Colonic mucosa (tissue), 4 donors: ENCODE results near the gene NCAPD3. TPM values are rescaled to one million over a fixed set of nuclear protein-coding genes. Genes with fewer than 3 reads are reported as not detected.

ENCODE experiments used
- DNase-seq: peaks from one replicate; pipeline ENCODE4 v3.0.0-alpha.2; 2020
- H3K27ac ChIP-seq: fragments of 200-600 bp; one replicate; pipeline ENCODE4 v1.8.0; 2021
- H3K27me3 ChIP-seq: fragments of 200-600 bp; one replicate; pipeline ENCODE4 v1.8.0; 2021
- H3K36me3 ChIP-seq: fragments of 200-600 bp; one replicate; pipeline ENCODE4 v1.8.0; 2021
- H3K4me1 ChIP-seq: fragments of 200-600 bp; one replicate; pipeline ENCODE4 v1.8.0; 2021; ENCODE audit warnings: mild to moderate bottlenecking
- H3K4me3 ChIP-seq: fragments of 200-600 bp; one replicate; pipeline ENCODE4 v1.8.0; 2021
- H3K9ac ChIP-seq, 2 donors: one replicate each; pipeline ENCODE4 v1.7.0; 2013; ENCODE audit warnings: control low read depth in 2 of 2, low read depth in 2 of 2, low read length in 2 of 2
- H3K9me3 ChIP-seq: fragments of 200-600 bp; one replicate; pipeline ENCODE4 v1.8.0; 2021
- intact Hi-C: fragments of 100-400 bp; cut with DNase I; formaldehyde crosslinking; loops from one replicate; pipeline ENCODE4 v1.14.1; 2022
- total RNA-seq, 2 donors: library from RNA; stranded (reverse); fragmentation: NEBNext Ultra II Directional in 1 of 2; extraction: Animal tissue kit (Norgen Biotek cat#: 25700) in 1 of 2; gene quantifications; one replicate each; pipeline ENCODE4 v1.2.1, GENCODE V29; 2021
- TF ChIP-seq, protein P1 (sequence below): fragments of 200-600 bp; IDR thresholded peaks from one replicate; pipeline ENCODE4 v1.8.0; 2022; ENCODE audit warnings: antibody characterized with exemption, mild to moderate bottlenecking
- donor health status: healthy.
- donor health status: DM: no; HTN: no; CAD: no.
- donor health status: DM: no; HTN: no; CAD: no.

NCAPD3 gene
- total RNA-seq, 2 donors from 2014 or later: 12.9 to 45.0 TPM

DNA sequence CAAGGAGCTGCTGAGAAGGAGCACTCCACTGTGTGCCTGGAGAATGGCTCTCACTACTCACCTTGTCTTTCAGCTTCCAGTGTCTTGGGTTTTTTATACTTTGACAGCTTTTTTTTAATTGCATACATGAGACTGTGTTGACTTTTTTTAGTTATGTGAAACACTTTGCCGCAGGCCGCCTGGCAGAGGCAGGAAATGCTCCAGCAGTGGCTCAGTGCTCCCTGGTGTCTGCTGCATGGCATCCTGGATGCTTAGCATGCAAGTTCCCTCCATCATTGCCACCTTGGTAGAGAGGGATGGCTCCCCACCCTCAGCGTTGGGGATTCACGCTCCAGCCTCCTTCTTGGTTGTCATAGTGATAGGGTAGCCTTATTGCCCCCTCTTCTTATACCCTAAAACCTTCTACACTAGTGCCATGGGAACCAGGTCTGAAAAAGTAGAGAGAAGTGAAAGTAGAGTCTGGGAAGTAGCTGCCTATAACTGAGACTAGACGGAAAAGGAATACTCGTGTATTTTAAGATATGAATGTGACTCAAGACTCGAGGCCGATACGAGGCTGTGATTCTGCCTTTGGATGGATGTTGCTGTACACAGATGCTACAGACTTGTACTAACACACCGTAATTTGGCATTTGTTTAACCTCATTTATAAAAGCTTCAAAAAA is 72.6 kb downstream of the NCAPD3 start:
- no peaks in the 10 kb centered on the region for H3K4me1 ChIP-seq
- no peak overlapping the region for H3K9ac ChIP-seq
- no peak overlapping the region for H3K4me3 ChIP-seq
- TF ChIP-seq, protein P1, sequence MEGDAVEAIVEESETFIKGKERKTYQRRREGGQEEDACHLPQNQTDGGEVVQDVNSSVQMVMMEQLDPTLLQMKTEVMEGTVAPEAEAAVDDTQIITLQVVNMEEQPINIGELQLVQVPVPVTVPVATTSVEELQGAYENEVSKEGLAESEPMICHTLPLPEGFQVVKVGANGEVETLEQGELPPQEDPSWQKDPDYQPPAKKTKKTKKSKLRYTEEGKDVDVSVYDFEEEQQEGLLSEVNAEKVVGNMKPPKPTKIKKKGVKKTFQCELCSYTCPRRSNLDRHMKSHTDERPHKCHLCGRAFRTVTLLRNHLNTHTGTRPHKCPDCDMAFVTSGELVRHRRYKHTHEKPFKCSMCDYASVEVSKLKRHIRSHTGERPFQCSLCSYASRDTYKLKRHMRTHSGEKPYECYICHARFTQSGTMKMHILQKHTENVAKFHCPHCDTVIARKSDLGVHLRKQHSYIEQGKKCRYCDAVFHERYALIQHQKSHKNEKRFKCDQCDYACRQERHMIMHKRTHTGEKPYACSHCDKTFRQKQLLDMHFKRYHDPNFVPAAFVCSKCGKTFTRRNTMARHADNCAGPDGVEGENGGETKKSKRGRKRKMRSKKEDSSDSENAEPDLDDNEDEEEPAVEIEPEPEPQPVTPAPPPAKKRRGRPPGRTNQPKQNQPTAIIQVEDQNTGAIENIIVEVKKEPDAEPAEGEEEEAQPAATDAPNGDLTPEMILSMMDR: no peak
- intact Hi-C loops: no loop called here
- no peaks in the 10 kb centered on the region for H3K9me3 ChIP-seq
- no peak for DNase-seq
- no peaks in the 10 kb centered on the region for H3K36me3 ChIP-seq
- H3K27ac ChIP-seq: no peak overlapping the region
- no peaks in the 10 kb centered on the region for H3K27me3 ChIP-seq

- no peak overlapping the region for H3K27ac ChIP-seq
- TF ChIP-seq, protein P1: no peak
- no peaks in the 10 kb centered on the region for H3K9me3 ChIP-seq
- no peak overlapping the region for H3K4me3 ChIP-seq
- no peak for DNase-seq
- no peaks in the 10 kb centered on the region for H3K36me3 ChIP-seq
- no peaks in the 10 kb centered on the region for H3K27me3 ChIP-seq
- intact Hi-C loops: no loop called here
- no peaks in the 10 kb centered on the region for H3K4me1 ChIP-seq
- no peak overlapping the region for H3K9ac ChIP-seq
Observed at GRCh38 chr11:134150195-134150903, 73.4 kb downstream of the NCAPD3 start.

GRCh38 chr11:134149371-134149770 is 74.4 kb downstream of the NCAPD3 start:
- Histone ChIP-seq H3K9me3 (no peaks in the 10 kb centered on the region), H3K4me3 (no peak overlapping the region), H3K36me3 (no peaks in the 10 kb centered on the region), H3K27me3 (no peaks in the 10 kb centered on the region), H3K27ac (no peak overlapping the region), H3K4me1 (no peaks in the 10 kb centered on the region), H3K9ac (no peak overlapping the region)
- TF ChIP-seq, protein P1: no peak
- intact Hi-C loops: no loop called here
- DNase-seq: no peak

- TF ChIP-seq, protein P1: no peak
- Histone ChIP-seq H3K27me3 (no peaks in the 10 kb centered on the region), H3K9ac (no peak overlapping the region), H3K27ac (no peak overlapping the region), H3K9me3 (no peaks in the 10 kb centered on the region), H3K4me1 (no peaks in the 10 kb centered on the region), H3K4me3 (no peak overlapping the region), H3K36me3 (no peaks in the 10 kb centered on the region)
- DNase-seq: no peak
- intact Hi-C loops: no loop called here
Observed at GRCh38 chr11:134146598-134146997, 77.2 kb downstream of the NCAPD3 start.

DNA sequence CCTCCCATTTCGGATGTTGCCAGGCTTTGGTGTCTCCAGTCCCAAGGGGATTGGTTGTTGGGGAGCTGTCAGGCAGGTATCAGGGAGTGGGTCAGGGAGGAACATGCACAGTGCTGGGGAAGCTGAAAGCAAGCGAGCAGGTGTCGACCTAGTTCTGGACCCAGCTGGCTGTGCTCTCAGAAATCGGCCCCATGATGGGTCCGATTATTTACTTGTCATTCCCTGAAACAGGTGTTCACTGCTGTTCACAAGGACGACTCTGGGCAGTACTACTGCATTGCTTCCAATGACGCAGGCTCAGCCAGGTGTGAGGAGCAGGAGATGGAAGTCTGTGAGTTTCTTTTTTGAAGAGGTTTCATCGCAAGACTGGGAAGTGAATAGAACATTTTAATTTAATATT is 78.1 kb downstream of the NCAPD3 start:
- intact Hi-C loops: no loop called here

More for the DNA sequence above, 78.1 kb downstream of the NCAPD3 start:
- Histone ChIP-seq H3K4me3 (no peak overlapping the region), H3K36me3 (no peaks in the 10 kb centered on the region), H3K9me3 (no peaks in the 10 kb centered on the region), H3K27ac (no peak overlapping the region), H3K27me3 (no peaks in the 10 kb centered on the region), H3K4me1 (no peaks in the 10 kb centered on the region), H3K9ac (no peak overlapping the region)
- DNase-seq: no peak
- TF ChIP-seq, protein P1: no peak
